Osteoblast (primary cell): ENCODE data around the gene DENND4A. TPM values are rescaled to one million over a fixed set of nuclear protein-coding genes. Genes with fewer than 3 reads are reported as not detected.

ENCODE experiments used
- DNase-seq: peaks from one replicate; pipeline ENCODE4 v3.0.0; 2011; ENCODE audit warnings: low spot score, mixed read lengths; ENCODE audit not compliant: insufficient read length; ENCODE audit errors: missing footprints
- H2AFZ ChIP-seq: 2 replicates; pipeline ENCODE4 v1.6.0; 2011; ENCODE audit warnings: mild to moderate bottlenecking, low read length
- H3K27ac ChIP-seq: 2 replicates; pipeline ENCODE4 v1.5.1; 2011; ENCODE audit warnings: mild to moderate bottlenecking, low read depth, low read length, moderate library complexity
- H3K27me3 ChIP-seq: 2 replicates; pipeline ENCODE4 v1.6.0; 2012; ENCODE audit warnings: mild to moderate bottlenecking, control low read depth, inconsistent platforms, low read length, moderate library complexity; ENCODE audit not compliant: insufficient read depth
- H3K36me3 ChIP-seq: 2 replicates; pipeline ENCODE4 v1.5.1; 2011; ENCODE audit warnings: mild to moderate bottlenecking, low read length, control low read depth, moderate library complexity; ENCODE audit not compliant: insufficient read depth
- H3K4me1 ChIP-seq: 2 replicates; pipeline ENCODE4 v1.5.1; 2011; ENCODE audit warnings: mild to moderate bottlenecking, low read length, control low read depth, moderate library complexity; ENCODE audit not compliant: insufficient read depth
- H3K4me2 ChIP-seq: 2 replicates; pipeline ENCODE4 v1.6.0; 2011; ENCODE audit warnings: mild to moderate bottlenecking, low read length; ENCODE audit not compliant: insufficient read depth
- H3K4me3 ChIP-seq: fragments of 200-600 bp; sonication (generic); 3 replicates; pipeline ENCODE4 v1.5.1; 2012; ENCODE audit warnings: mild to moderate bottlenecking, low read length, inconsistent platforms; ENCODE audit not compliant: insufficient read depth
- H3K79me2 ChIP-seq: 2 replicates; pipeline ENCODE4 v1.6.0; 2012; ENCODE audit warnings: mild to moderate bottlenecking, low read length, control low read depth, inconsistent platforms; ENCODE audit not compliant: insufficient read depth
- H3K9me3 ChIP-seq: 2 replicates; pipeline ENCODE4 v1.5.1; 2011; ENCODE audit warnings: low read depth, low read length, control low read depth
- H4K20me1 ChIP-seq: 2 replicates; pipeline ENCODE4 v1.6.0; 2012; ENCODE audit warnings: mild to moderate bottlenecking, low read length, control low read depth; ENCODE audit not compliant: insufficient read depth
- CTCF ChIP-seq: IDR thresholded peaks from 2 replicates; pipeline ENCODE4 v1.5.1; 2011; ENCODE audit warnings: mild to moderate bottlenecking, low read depth, low read length, moderate library complexity; ENCODE audit errors: extremely low read depth
- total RNA-seq: library from RNA; depleted of rRNA; stranded (reverse); fragments of >200 nt; gene quantifications from 2 replicates; pipeline ENCODE4 v1.2.3, GENCODE V29; 2012

The DENND4A gene
- total RNA-seq, 1 donor, result 30.4 TPM

- Histone ChIP-seq H4K20me1 (peaks cover 5% of the 10 kb centered on the region), H3K27ac (no peak overlapping the region), H3K9me3 (no peaks in the 10 kb centered on the region), H3K79me2 (peaks cover 64% of the 10 kb centered on the region), H3K27me3 (no peaks in the 10 kb centered on the region), H3K4me3 (no peak overlapping the region), H3K36me3 (no peaks in the 10 kb centered on the region), H3K4me2 (no peak overlapping the region), H3K4me1 (no peaks in the 10 kb centered on the region), H2AFZ (no peak overlapping the region)
- no peak for TF ChIP-seq CTCF
- DNase-seq, result no peak
These were observed 14.2 kb downstream of the DENND4A start for GRCh38 chr15:65777843-65778242.

- no peaks in the 10 kb centered on the region for H3K4me1 ChIP-seq
- TF ChIP-seq CTCF, result no peak
- H3K79me2 ChIP-seq, result peaks cover 61% of the 10 kb centered on the region
- peaks cover 5% of the 10 kb centered on the region for H4K20me1 ChIP-seq
- DNase-seq, result no peak
- no peak overlapping the region for H3K4me2 ChIP-seq
- no peak overlapping the region for H3K4me3 ChIP-seq
- H3K27ac ChIP-seq, result no peak overlapping the region
- H3K9me3 ChIP-seq, result no peaks in the 10 kb centered on the region
- H3K36me3 ChIP-seq, result no peaks in the 10 kb centered on the region
- H2AFZ ChIP-seq, result no peak overlapping the region
- H3K27me3 ChIP-seq, result no peaks in the 10 kb centered on the region
These were observed 15.0 kb downstream of the DENND4A start for GRCh38 chr15:65777053-65777452.

GRCh38 chr15:65773386-65774111, 18.5 kb downstream of the DENND4A start:
- no peak for TF ChIP-seq CTCF
- no peaks in the 10 kb centered on the region for H3K36me3 ChIP-seq
- no peaks in the 10 kb centered on the region for H4K20me1 ChIP-seq
- no peaks in the 10 kb centered on the region for H3K9me3 ChIP-seq
- H3K27me3 ChIP-seq, result no peaks in the 10 kb centered on the region
- no peak overlapping the region for H2AFZ ChIP-seq
- H3K4me2 ChIP-seq, result no peak overlapping the region
- peaks cover 46% of the 10 kb centered on the region for H3K79me2 ChIP-seq
- H3K4me3 ChIP-seq, result no peak overlapping the region
- no peaks in the 10 kb centered on the region for H3K4me1 ChIP-seq
- DNase-seq, result no peak
- H3K27ac ChIP-seq, result no peak overlapping the region

GRCh38 chr15:65772930-65773329, 19.2 kb downstream of the DENND4A start:
- Histone ChIP-seq H3K27ac (no peak overlapping the region), H3K4me2 (no peak overlapping the region), H4K20me1 (no peaks in the 10 kb centered on the region), H2AFZ (no peak overlapping the region), H3K79me2 (peaks cover 45% of the 10 kb centered on the region), H3K4me1 (no peaks in the 10 kb centered on the region), H3K4me3 (no peak overlapping the region), H3K9me3 (no peaks in the 10 kb centered on the region), H3K27me3 (no peaks in the 10 kb centered on the region), H3K36me3 (no peaks in the 10 kb centered on the region)
- no peak for TF ChIP-seq CTCF
- DNase-seq, result no peak
